OCI-LY7 (cell line): Measurements from ENCODE around the gene HAT1.

Experiments
- CTCF ChIP-seq: fragments of 200-600 bp; sonication (generic); conservative IDR thresholded peaks from 2 replicates; pipeline ENCODE4 v1.5.1; 2014; ENCODE audit warnings: mild to moderate bottlenecking, antibody characterized with exemption, low read length, moderate library complexity, mixed read lengths
- EZH2phosphoT487 ChIP-seq: fragments of 200-600 bp; sonication (generic); IDR thresholded peaks from 2 replicates; pipeline ENCODE4 v1.6.1; 2018; ENCODE audit warnings: low read depth, borderline replicate concordance, mild to moderate bottlenecking, mixed run types, antibody characterized with exemption, low read length, moderate library complexity, mixed read lengths

GRCh38 chr2:171919453-171919852 is 2.8 kb upstream of the HAT1 start:
- TF ChIP-seq EZH2phosphoT487 (no peak), CTCF (no peak)
